T1000 (cell line): ENCODE data around the gene RAD50.
"Not testable (repeated sequence)": the region's sequence is repeated elsewhere in the genome, so short reads cannot be mapped to it uniquely, and the experiment has no call there.

Source experiments
- DNase-seq: peaks from one replicate; lab custom pipeline; 2025; ENCODE audit warnings: mixed read lengths; lab: John Stamatoyannopoulos, UW

The RAD50 gene

GRCh38 chr5:132556763-132557477 is at the start of gene RAD50:
RAD50 (plus strand) TSS chr5:132556977; CDS start chr5:132557325, 348 bp downstream.
- peak; percentile 81 for DNase-seq

DNA sequence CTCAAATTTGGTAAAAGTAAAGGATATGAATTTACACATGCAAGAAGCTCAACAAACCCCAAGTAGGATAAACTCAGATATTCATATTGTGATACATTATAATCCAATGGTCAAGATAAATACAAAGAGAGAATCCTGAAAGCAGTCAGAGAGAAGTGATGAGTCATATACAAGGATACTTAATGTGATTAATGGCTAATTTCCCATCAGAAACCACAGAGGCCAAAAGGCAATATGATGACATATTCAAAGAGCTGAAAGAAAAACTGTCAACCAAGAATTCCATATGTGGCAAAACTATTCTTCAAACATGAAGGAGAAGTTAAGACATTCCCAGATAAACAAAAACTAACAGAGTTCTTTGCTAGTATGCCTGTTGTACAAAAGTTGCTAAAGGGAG is 46.7 kb upstream of the RAD50 start:
- no peak for DNase-seq

DNA sequence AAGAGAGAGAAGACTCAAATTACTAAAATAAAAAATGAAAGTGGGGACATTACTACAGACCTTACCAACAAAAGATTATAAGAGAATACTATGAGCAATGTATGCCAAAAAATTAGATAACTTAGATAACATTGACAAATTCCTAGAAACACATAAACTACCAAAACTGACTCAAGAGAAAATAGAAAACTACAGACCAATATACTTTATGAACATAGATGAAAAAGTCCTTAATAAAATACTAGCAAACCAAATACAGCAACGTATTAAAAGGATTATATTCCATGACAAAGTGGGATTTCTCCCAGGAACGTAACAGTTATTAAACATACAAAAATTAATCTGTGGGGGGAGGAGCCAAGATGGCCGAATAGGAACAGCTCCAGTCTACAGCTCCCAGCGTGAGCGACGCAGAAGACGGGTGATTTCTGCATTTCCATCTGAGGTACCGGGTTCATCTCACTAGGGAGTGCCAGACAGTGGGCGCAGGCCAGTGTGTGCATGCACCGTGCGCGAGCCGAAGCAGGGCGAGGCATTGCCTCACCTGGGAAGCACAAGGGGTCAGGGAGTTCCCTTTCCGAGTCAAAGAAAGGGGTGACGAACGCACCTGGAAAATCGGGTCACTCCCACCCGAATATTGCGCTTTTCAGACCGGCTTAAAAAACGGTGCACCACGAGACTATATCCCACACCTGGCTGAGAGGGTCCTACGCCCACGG is 43.0 kb upstream of the RAD50 start:
- DNase-seq, result not testable (repeated sequence)

DNA sequence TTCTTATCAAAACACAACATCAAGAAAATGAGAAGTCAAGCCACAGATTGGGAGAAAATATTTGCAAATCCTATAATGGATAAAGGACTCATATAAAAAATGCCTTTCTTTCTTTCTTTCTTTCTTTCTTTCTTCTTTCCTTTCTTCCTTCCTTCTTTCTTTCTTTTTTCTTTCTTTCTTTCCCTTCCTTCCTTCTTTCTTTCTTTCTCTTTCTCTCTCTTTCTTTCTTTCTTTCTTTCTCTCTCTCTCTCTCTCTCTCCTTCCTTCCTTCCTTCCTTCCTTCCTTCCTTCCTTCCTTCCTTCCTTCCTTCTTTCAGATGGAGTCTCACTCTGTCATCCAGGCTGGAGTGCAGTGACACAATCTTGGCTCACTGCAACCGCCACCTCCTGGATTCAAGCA is 34.7 kb upstream of the RAD50 start:
- not testable (repeated sequence) for DNase-seq

- not testable (repeated sequence) for DNase-seq
Measured at GRCh38 chr5:132524877-132525276, 31.9 kb upstream of the RAD50 start.

GRCh38 chr5:132525299-132525724 is 31.5 kb upstream of the RAD50 start:
- DNase-seq, result no peak

- peak; percentile 43 for DNase-seq
Measured at GRCh38 chr5:132526290-132526973, 30.3 kb upstream of the RAD50 start.

- DNase-seq, result no peak
Measured at GRCh38 chr5:132526974-132527564, 29.7 kb upstream of the RAD50 start.

DNA sequence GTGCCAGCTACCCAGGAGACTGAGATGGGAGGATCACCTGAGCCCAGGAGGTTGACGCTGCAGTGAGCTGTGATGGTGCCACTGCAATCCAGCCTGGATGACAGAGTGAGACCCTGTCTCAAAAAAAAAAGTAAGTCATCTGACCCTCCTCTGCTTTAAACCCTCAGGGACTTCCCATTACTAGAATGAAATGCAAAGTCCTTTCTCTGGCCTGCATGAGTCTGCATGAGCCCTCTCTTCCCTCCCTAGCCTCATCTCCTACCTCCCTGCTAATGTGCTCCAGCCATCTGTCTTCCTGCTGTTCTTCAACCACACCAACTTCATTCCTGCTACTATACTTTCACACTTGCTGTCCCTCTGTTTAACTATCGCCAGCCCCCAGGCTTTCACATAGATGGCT is 28.8 kb upstream of the RAD50 start:
- DNase-seq, result no peak

- DNase-seq, result no peak
Measured at GRCh38 chr5:132528866-132529634, 27.7 kb upstream of the RAD50 start.

DNA sequence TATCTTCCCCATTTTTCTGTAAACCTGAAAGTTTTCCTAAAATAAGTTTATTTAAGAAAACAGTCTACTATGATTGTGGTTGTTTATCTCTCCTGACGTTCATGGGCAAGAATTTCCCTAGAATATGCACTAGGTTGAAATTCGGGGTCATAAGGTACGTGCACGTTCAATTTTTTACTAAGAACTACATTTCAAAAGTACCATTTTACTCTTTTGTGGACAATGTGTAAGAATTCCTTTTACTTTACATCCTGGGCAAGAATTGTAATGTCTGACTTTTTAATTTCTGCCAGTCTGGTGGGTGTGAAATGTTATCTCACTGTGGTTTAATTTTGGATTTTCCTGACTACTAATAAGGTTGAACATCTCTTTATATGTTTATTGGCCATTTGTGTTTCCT is 25.8 kb upstream of the RAD50 start:
- DNase-seq, result no peak

GRCh38 chr5:132539716-132540115 is 17.1 kb upstream of the RAD50 start:
- DNase-seq, result no peak

GRCh38 chr5:132540149-132540548 is 16.6 kb upstream of the RAD50 start:
- DNase-seq, result no peak

- DNase-seq, result no peak
Measured at GRCh38 chr5:132540764-132541163, 16.0 kb upstream of the RAD50 start.

- no peak for DNase-seq
Measured at GRCh38 chr5:132543472-132544201, 13.1 kb upstream of the RAD50 start, which contains the start of gene IL5. IL5 (minus strand) TSS chr5:132543522; CDS start chr5:132543478, 44 bp downstream.

DNA sequence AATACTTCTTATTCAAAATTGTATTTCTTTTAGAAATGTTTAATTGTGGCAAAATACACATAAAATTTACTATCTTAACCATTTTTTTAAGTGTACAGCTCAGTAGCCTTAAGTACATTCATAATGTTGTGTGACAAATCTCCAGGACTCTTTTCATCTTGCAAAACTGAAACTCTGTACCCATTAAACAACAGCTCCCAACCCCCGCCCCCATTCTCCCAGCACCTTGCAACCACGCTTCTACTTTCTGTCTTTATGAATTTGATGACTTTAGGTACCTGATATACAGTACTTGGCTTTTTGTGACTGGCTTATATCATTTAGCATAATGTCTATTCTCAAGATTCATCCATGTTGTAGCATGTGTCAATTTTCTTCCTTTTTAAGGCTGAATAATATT is 10.7 kb upstream of the RAD50 start:
- no peak for DNase-seq

DNA sequence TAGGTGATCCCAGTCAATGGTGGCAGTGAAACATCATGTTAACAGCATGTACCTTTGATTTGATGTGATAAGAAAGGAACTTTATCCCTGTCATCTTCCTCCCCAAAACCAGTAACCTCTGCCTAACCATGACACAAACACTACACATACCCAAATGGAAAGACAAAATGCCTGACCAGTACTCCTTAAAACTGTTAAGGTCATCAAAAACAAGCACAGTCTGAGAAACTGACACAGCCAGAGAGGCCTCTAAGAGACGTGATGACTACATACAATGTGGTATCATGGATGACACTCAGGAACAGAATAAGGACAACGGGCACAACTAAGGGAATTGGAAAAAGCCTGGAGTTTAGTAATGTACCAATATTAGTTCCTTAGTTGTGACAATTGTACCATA is 9.5 kb upstream of the RAD50 start:
- no peak for DNase-seq

GRCh38 chr5:132548834-132549233 is 7.9 kb upstream of the RAD50 start:
- DNase-seq, result not testable (repeated sequence)

- no peak for DNase-seq
Measured at GRCh38 chr5:132549576-132549975, 7.2 kb upstream of the RAD50 start.

GRCh38 chr5:132556153-132556762 is 519 bp upstream of the RAD50 start:
- no peak for DNase-seq
